ENCODE data around the gene ROBO4.

DNA sequence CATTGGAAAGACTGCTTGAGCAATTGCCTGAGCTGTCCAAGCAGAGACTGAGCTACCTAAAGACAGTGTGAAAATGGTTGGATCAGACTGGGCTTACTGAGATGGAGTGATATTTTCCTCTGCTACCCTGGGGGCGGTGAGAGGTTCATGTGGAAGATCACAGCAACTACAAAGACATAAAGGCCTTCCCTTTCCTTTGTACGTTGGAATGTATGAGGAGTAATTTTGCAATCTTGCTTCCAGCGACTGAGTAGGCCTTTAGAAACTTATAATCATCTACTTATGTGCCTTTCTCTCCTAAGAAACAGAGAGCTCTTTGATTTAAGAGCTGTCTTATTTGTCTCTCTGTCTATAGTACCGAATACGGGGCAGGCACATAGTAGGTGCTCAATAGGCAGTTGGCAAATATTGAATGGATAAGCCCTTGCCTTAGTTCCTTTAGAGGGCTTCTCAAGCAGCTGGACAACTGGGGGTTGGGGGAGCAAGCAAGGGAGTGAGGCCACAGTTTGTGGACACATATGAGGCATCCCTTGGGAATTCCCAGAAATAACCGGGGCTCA is 40.6 kb upstream of the ROBO4 start:
- TF ChIP-seq, protein P1, sequence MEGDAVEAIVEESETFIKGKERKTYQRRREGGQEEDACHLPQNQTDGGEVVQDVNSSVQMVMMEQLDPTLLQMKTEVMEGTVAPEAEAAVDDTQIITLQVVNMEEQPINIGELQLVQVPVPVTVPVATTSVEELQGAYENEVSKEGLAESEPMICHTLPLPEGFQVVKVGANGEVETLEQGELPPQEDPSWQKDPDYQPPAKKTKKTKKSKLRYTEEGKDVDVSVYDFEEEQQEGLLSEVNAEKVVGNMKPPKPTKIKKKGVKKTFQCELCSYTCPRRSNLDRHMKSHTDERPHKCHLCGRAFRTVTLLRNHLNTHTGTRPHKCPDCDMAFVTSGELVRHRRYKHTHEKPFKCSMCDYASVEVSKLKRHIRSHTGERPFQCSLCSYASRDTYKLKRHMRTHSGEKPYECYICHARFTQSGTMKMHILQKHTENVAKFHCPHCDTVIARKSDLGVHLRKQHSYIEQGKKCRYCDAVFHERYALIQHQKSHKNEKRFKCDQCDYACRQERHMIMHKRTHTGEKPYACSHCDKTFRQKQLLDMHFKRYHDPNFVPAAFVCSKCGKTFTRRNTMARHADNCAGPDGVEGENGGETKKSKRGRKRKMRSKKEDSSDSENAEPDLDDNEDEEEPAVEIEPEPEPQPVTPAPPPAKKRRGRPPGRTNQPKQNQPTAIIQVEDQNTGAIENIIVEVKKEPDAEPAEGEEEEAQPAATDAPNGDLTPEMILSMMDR (conservative IDR thresholded peaks at IDR 0.05; ENCODE audit: low read length), result no peak
- TF ChIP-seq EZH2phosphoT487 (IDR thresholded peaks at IDR 0.05; ENCODE audit: borderline replicate concordance, low read depth, low read length), result no peak

Data from OCI-LY7 (cell line).